Stimulated activated CD8-positive, alpha-beta memory T cell treated with anti-CD3 and anti-CD28 coated beads, Interleukin-2, amount 100 ng/mL, for 1 hour (primary cell): ENCODE measurements around the gene MYO7B.

Source experiments
- DNase-seq, 2 donors: peaks; one replicate each; pipeline ENCODE4 v3.0.0-alpha.2; 2020; ENCODE audit warnings: low read depth in 2 of 2

Gene MYO7B

DNA sequence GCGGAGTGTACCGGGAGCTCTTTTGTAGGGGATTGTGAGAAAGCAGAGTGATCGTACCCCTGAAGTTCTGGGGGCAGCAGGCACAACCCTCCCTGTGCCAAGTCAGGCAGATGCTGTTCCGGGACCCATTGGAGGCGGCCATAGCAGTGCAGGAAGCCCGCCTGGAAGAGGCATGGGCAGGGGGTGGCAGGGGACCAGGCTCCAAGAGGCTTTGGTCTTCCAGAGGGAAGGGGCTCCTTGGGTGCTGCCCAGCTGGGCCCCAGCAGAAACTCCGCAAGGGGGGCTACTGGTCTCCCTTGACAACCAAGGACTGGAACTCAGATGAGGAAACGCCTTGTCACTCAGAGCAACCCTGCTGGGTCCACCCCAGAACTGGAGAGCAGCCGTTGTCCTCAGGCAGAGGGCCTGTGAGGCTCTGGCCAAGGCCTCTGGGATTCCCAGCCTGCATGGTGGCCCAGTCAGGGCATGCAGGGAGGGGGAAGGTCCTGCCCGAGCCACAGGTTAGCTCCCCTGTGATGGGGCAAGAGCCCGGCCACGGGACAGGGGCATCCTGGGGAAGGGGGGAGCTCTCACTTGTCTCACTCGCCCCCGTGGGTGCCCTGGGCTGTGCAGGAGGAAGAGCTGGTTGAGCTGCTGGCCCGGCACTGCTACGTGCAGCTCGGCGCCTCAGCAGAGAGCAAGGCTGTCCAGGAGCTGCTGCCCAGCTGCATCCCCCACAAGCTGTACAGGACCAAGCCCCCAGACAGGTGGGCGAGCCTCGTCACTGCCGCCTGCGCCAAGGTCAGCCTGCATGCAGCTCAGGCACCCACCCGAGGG is 89.5 kb downstream of the MYO7B start:
- DNase-seq = no peak

DNA sequence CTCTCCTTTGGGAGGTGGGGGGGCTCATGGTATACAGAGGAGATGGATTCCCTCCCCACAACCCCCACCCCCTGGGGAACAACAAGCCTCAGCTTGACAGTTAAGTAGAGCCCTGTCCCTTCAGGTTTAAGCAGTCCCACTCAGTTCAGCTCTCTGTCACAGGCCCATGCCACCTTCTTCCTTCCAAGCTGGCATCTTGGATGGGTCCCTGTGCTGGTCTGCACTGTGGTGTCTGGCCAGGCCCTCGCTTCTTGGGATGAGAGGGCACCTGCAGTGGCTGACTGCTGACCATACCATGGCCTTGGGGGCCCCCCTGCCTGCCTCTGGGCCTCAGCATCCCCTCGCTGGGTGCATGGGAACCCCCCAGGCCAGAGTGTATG is 90.1 kb downstream of the MYO7B start:
- no peak for DNase-seq

DNA sequence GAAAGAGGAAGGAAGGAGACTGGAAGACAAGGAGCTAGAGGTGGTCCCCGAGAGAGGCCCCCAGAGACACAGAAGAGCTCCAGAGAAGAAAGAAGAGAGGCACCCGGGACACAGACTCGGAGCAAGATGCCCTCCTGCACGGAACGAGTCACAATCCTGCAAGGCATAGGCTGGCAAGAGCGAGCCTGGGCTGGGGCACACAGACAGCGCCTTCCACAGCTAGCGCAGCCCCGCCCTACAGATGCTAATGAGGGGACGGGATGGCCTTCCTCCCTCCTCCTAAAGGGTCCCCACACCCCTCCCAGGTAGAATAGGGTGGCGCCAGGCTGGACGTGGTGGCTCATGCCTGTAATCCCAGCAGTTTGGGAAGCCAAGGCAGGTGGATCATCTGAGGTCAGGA is 90.7 kb downstream of the MYO7B start:
- no peak for DNase-seq

DNA sequence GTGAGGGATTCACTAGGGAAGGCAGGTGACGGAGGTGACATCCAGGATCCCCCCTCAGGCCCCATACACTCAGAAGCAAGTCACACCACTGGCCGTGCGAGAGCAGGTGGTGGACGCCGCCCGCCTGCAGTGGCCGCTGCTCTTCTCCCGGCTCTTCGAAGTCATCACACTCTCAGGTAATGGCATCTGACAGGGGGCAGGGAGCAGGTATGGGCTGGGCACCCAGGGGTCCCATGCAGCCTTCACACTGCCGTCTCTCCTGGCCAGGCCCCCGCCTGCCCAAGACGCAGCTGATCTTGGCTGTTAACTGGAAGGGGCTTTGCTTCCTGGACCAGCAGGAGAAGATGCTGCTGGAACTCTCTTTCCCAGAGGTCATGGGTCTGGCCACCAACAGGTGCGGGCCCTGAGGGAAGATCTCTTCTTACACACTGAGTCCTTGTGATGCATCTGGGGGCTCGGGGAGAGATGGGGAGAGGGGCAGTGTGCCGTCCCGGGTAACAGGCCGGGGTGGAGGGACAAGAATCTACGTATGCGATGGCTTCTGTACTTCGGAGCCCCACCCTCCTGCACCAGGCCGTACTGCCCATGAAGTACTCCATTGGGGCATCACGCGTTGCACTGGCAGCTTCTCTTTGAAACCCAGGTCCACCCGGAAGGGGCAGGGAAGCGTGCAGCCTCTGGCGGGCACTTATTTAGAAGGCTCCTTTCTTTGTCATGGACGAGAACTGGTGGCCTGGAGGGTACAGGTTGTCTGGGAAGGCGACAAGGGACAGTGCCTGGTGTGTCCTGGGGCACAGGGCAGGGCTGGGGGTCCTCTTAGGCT is 91.6 kb downstream of the MYO7B start:
- DNase-seq = no peak

DNA sequence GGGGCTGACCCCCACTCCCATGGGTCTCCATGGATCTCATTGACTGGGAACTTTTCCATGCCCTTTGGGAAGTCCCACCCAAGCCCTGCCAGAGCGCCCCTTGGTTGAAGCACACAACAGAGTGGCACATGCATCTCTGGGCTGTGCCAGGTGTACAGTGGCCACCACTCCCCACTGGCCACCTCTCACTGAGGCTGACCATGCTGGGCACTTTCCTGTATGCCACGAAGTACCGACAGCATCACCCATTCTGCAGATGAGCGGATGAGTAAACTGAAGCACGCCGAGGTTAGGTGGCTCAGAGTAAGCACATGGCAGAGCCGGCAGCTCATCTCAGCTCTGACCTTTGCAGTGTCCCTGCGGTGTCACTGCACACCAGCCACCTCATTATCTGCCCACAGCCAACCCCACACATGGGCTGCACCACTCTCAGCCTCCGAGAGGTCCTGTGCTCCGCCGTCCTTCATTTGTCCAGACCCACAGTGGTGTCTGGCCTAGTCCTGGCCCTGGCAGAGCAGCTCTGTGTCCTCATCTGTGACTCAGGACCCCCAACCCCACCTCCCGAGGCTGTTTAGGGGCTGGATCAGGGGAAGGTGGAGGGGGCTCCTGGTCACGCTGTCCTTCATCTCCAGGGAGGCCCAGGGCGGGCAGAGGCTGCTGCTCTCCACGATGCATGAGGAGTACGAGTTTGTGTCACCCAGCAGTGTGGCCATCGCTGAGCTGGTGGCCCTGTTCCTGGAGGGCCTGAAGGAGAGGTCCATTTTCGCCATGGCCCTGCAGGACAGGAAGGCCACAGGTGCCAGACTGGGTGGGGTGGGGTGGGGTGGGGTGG is 92.5 kb downstream of the MYO7B start:
- no peak for DNase-seq

DNA sequence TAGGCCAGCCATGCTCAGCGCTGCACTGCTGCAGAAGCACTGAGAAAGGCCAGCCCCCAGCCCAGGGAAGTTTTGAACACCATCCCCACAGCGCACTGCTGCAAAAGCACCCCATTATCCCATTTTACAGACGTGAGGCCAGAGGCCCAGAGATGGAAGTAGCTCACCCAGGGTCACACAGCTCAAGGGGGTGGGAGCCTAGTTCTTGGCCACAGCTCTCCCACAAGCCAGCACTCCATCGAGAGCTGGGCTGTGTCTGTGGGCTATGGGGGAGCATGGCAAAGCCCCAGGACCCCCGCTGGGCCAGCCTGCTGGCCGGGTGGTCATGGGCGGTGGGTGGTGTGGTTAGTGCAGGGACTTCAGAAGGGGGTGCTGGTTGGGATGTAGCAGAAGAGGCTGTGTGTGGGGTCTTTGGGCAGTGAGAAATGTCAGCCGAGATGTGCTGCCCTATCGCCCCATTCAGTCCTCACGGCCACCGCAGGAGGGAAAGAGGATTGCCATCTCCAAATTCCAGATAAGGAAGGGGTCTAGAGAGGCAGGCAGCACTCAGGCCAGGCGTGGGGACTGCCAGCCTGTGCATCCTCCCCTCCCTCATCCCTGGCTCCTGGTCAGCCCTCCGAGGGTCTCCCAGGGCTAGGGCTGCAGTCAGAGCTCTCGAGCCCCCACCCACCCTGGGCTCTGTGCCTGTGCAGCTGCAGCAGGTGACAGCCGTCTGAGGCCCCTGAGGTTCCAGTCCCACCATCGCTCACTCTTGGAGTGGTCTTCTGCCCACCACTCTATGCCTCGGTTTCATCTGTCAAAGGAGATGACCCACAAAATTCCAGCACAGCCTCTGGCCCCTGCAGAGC is 93.5 kb downstream of the MYO7B start:
- DNase-seq = no peak

DNA sequence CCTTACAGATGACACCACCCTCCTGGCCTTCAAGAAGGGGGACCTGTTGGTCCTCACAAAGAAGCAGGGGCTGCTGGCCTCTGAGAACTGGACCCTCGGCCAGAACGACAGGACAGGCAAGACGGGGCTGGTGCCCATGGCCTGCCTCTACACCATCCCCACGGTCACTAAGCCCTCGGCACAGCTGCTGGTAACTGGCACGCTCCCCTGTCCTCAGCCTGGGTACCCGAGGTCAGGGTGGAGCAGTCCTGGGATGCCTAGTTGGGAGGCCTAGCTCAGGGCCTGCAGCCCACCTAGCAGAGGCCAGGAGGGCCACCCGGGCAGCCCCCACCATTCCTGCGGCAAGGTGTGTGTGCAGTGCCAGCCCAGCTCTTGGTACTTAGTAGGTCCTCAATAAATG is 94.2 kb downstream of the MYO7B start:
- DNase-seq = no peak

DNA sequence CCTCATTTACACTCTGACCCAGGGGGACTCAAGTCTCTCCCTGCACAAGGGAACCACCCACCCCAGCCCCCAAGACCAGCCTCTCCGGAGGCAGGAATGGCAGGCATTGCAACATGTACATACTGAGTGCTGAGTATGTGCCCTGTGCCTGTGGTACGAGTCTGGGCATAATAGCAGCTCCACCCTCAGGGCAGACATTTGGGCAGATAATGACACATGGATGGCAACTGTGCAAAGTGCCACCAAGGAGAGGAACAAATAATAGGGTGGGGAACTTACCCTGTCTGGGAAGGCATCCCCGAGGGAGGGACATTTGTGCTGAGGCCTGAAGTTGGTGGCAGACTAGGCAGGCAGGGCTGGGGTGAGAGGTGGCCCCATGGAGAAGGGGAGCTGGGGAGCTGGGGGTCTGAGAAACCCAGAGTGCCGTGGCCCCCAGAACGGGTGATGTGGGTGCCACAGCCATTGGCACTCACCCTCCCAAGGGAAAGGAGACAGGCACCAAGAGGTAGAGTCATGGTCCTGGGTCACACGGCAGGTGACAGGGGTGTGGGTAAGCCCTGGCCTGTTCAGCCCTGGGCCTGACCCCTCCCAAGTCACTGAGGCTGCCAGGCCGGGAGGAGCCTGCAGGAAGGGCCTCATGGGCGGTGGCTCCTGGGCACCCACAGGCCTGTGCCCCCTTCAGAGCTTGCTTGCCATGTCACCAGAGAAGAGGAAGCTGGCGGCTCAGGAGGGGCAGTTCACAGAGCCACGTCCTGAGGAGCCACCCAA is 94.8 kb downstream of the MYO7B start:
- no peak for DNase-seq

DNA sequence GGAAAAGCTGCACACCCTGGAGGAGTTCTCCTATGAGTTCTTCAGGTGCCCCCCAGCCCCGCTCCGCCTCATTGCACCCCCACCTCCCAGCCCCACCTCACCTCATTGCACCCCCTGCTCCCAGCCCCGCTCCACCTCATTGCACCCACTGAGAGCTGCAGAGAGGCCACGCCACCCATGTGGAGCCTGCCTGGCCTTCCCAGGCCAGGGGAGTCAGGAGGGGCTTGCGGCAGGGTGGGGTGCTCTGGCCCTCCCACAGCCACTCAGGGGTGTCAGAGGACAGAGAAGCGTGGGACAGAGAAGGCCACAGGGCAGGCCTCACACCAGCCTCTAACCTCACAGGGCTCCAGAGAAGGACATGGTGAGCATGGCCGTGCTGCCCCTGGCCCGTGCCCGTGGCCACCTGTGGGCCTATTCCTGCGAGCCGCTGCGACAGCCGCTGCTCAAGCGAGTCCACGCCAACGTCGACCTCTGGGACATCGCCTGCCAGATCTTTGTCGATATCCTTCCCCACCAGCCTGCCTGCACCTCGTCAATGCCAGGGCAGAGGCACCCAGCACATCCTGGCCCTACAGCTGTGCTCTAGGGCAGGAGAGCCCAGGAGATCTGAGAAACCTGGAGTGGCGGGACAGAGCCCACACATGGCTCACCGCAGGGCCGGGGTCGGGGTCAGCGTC is 95.5 kb downstream of the MYO7B start:
- no peak for DNase-seq

DNA sequence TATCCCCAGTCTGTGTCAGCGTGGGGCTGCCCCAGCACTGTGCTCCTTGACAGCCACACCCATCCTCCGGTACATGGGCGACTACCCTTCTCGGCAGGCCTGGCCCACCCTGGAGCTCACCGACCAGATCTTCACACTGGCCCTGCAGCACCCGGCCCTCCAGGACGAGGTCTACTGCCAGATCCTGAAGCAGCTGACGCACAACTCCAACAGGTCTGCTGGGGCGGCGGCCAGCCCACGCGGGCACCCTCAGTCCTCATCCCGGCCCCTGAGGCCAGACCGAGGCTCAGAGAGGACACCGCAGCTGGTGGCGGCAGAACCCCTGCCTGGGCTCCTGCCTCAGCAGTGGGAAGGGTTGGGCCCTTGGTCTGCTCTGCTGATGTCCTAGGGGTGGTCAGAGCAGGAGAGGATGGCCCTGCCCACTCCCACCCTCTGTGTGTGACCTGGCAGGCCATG is 96.1 kb downstream of the MYO7B start:
- DNase-seq = no peak

DNA sequence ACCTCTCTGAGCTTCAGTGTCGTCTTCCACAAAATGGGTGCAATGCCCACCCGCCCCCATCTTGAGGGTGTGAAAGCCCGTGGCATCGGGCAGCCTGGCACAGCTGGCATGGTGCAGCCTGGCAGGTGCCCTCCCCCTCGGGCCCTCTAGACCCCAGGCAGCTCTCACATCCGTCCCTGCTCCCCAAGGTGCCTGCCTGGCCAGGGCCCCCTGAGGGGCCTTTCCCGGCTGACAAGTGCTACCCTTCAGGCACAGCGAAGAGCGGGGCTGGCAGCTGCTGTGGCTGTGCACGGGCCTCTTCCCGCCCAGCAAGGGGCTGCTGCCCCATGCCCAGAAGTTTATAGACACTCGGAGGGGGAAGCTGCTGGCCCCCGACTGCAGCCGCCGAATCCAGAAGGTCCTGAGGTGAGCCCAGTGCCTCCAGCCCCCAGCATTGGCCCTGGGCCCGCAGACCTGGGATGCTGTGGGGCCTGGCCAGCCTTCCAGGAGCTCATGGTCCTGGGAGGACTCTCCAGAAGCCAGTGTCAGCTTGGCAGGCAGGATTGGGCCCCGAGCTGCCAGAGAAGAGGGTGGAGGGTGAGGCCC is 96.6 kb downstream of the MYO7B start:
- DNase-seq = no peak

DNA sequence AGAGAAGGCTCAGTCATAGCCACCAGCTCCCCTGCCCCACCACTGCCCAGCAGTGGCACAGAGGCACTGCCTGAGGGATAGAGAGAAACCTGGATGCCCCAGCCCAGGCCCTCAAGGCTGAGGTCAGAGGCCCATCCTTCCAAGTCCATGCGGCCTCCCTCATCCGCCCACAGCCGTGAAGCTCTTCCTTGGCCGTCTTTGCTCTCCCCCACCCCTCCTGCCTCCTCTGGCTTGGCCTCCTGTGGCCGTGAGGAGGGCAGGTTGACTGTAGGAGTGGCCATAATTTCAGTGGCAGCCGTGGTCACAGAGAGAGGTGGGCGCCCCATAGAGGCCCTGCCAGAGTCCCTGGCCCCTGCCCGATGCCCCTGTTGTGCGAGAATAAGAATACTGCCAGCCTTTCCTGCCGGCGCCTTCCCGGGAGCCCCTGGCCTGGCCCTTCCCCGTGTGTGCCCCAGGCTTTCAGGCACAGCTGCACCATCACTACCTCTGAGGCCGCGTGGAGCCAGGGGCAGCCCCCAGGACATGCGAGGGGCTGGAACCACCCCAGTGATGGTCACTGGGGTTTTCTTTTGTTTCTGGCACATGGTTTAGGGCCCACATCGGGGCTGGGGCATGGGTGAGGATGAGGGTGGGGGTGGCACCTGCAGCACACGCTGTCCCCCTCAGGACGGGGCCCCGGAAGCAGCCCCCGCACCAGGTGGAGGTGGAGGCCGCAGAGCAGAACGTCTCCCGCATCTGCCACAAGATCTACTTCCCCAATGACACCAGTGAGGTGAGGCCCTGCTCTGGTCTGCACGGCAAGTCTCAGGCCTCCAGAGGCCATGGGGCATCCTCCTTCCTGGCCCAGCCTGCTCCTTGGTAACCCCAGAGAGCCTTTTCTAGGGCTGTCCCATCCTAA is 97.4 kb downstream of the MYO7B start:
- DNase-seq = no peak

DNA sequence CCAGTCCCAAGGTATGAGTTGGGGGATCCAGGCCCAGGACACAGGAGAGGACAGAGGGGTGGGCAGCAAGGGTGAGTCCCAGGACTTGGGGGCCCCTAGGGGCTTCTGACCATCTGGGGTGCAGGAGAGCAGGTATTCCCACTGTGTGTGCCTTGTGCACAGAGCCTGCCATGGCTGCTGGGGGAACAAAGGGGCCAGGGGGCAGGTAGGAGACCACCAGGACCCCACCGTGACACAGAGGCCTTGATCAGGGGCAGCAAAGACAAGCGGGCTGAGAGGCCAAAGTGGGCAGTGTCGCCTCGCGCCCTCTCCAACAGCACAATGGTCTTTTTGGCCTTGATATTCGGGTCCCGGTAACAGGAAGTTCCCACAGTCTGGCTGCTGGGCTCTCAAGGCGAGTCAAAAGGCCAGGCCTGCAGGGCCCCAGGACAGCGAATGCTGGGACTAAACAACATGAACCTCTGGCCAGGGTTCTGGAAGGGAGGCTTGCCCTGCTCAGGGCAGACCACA is 98.1 kb downstream of the MYO7B start:
- DNase-seq = no peak

DNA sequence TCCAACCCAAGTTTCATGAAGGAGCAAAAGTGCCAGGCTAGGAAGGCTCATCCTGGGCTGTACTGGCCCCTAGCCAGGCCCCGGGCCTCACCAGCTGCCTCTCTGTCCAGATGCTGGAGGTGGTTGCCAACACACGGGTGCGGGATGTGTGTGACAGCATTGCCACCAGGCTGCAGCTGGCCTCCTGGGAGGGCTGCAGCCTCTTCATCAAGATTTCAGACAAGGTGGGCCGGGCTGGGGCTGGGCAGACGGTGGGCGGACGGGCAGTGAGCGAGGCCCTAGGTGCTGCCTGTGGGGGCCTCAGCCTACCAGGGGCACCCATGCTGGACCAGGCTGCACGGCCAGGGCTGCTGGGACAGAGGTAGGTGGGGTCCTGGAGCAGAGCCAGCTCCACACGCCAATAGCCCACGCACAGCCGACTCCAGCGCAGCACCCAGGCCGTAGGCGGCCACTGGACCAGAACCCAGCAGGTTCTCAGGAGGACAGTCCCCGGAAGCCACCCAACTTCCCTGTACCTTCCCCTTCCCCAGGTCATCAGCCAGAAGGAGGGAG is 98.7 kb downstream of the MYO7B start:
- DNase-seq = no peak

DNA sequence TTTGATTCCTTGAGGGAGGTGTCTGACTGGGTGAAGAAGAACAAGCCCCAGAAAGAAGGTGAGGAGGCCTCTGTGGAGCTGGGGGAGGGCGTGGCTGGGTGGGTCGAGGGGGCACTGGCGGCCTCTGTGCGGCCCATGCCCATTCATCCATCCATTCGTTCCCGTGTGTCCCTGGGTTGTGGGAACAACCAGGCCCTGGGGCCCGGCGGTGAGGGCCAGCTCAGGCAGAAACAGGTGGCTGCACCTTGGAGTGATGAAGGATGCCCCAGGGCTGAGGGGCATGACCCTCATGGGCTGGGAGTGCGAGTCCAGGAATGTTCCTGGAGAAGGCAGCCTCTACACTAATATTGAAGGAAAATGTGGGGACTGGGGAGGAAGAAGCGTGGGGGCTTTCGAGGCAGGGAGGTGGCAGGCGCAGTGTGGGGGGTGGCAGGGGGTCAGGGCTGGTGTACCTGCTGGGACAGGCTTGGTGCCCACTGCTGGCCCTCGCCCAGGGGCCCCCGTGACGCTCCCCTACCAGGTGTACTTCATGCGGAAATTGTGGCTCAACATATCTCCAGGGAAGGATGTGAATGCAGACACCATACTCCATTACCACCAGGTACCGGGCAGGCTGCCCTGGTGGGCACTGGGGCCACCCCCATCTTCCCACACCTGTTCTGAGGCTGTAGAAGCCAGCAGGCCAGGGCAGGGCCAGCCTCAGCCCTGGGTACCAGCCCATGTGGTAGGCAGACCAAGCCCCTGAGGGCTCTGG is 99.3 kb downstream of the MYO7B start:
- DNase-seq = no peak

DNA sequence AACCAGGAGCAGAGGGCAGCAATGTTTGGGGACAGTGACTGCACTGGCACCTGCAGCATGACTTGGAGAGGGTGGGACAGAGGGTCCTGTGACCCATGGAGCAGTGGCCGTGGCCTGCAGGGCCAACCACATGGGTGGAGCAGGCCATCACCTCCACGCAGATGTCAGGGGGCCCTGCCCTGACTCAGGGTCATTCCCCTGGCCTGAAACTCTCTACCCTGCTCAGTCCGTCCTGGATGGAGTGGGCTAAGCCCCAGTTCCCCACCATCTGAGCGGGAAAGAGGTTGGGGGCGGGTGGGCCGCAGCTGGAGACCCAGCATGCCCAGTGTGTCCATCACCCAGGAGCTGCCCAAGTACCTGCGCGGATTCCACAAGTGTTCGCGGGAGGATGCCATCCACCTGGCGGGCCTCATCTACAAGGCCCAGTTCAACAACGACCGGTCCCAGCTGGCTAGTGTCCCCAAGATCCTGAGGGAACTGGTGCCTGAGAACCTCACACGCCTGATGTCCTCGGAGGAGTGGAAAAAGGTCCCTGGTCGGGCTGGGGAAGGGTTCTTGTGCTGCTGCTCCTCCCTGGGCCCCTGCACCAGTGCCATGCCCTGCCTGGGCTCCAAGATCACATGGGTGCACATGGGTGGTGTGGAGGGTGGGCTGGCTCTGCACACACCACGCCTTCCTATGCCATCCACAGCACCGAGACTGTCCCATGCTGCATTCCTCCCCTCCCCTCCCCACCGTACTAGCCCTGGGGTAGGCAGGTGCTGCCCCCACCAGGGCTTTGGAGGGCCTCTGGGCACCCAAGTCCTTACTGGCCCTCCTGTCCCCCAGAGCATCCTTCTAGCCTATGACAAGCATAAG is 100.1 kb downstream of the MYO7B start:
- DNase-seq = no peak
